Adrenal gland (tissue), 5 donors: ENCODE data around the gene NTRK1.

Experiments used
- POLR2A ChIP-seq, 2 donors: fragments of 450-650 bp; IDR thresholded peaks; one replicate each; pipeline ENCODE4 v1.6.1; 2017; ENCODE audit warnings: antibody characterized with exemption in 2 of 2, mild to moderate bottlenecking in 2 of 2, moderate library complexity in 1 of 2
- TF ChIP-seq, protein P1 (sequence below), 6 experiments: fragments of 450-650 bp in 4 of 6; fragments of 200-600 bp in 2 of 6; sonication (generic) in 1 of 6; IDR thresholded peaks; 1 replicate in 5 of 6; 2 replicates in 1 of 6; pipeline versions ENCODE4 v1.5.1 to v1.8.0; 2016 to 2021; ENCODE audit warnings: antibody characterized with exemption in 6 of 6, mild to moderate bottlenecking in 2 of 6, moderate library complexity in 1 of 6
- donor health status: DM: no; HTN: no; CAD: no.

DNA sequence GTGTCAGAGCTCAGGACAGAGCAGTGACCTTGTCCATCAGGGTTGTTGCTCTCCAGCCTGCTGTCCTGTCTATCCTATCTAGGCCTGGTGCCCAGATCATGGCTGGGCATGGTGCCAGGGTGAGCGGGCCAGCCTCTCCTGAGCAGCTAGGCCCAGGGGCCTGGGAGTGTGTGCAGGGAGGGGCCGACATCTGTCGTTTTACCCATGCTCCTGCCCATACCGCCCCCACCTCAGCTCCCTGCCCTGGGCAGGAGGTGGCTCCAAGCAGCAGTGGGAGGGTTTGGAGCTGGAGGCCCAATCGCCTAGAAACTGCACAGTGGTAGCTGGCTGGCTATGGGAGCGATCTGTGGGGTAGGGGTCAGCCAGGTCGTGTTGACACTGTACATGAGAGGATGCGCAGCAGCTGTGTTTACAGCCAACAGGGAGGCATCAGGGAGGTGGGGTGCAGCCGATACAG lies 8.2 kb upstream of the NTRK1 start:
- TF ChIP-seq, protein P1, sequence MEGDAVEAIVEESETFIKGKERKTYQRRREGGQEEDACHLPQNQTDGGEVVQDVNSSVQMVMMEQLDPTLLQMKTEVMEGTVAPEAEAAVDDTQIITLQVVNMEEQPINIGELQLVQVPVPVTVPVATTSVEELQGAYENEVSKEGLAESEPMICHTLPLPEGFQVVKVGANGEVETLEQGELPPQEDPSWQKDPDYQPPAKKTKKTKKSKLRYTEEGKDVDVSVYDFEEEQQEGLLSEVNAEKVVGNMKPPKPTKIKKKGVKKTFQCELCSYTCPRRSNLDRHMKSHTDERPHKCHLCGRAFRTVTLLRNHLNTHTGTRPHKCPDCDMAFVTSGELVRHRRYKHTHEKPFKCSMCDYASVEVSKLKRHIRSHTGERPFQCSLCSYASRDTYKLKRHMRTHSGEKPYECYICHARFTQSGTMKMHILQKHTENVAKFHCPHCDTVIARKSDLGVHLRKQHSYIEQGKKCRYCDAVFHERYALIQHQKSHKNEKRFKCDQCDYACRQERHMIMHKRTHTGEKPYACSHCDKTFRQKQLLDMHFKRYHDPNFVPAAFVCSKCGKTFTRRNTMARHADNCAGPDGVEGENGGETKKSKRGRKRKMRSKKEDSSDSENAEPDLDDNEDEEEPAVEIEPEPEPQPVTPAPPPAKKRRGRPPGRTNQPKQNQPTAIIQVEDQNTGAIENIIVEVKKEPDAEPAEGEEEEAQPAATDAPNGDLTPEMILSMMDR (IDR thresholded peaks at IDR 0.05) = no peak
- TF ChIP-seq POLR2A (IDR thresholded peaks at IDR 0.05) = no peak
